Measurements from ENCODE around the gene MRPL20. TPM values are rescaled to one million over a fixed set of nuclear protein-coding genes. Genes with fewer than 3 reads are reported as not detected.

The MRPL20 gene
- total RNA-seq, 1 donor from 2014 or later, result 98.6 TPM

GRCh38 chr1:1361233-1361981 is 45.7 kb downstream of the MRPL20 start:
- peaks cover 8% of the 10 kb centered on the region for H3K27me3 Mint-ChIP-seq (ENCODE audit: unreplicated experiment)
- H3K4me3 Mint-ChIP-seq (ENCODE audit: unreplicated experiment), result peak overlapping the region; percentile 4
- no peak overlapping the region for H3K27ac Mint-ChIP-seq (ENCODE audit: unreplicated experiment)
- TF ChIP-seq CTCF (IDR thresholded peaks at IDR 0.05; ENCODE audit: partially characterized antibody, unreplicated experiment), result no peak
- no peaks in the 10 kb centered on the region for H3K36me3 Mint-ChIP-seq (ENCODE audit: unreplicated experiment)
- H3K9me3 Mint-ChIP-seq (ENCODE audit: unreplicated experiment), result peaks cover 2% of the 10 kb centered on the region
- DNase-seq, result no peak
- H3K4me1 Mint-ChIP-seq (ENCODE audit: low read depth, unreplicated experiment), result peaks cover 11% of the 10 kb centered on the region

GRCh38 chr1:1360506-1361169 is 46.5 kb downstream of the MRPL20 start:
- peaks cover 11% of the 10 kb centered on the region for H3K4me1 Mint-ChIP-seq (ENCODE audit: low read depth, unreplicated experiment)
- peak; percentile 22 for DNase-seq
- peak overlapping the region; percentile 4 for H3K4me3 Mint-ChIP-seq (ENCODE audit: unreplicated experiment)
- H3K36me3 Mint-ChIP-seq (ENCODE audit: unreplicated experiment), result no peaks in the 10 kb centered on the region
- TF ChIP-seq CTCF (IDR thresholded peaks at IDR 0.05; ENCODE audit: partially characterized antibody, unreplicated experiment), result no peak
- peaks cover 2% of the 10 kb centered on the region for H3K9me3 Mint-ChIP-seq (ENCODE audit: unreplicated experiment)
- H3K27me3 Mint-ChIP-seq (ENCODE audit: unreplicated experiment), result peaks cover 8% of the 10 kb centered on the region
- no peak overlapping the region for H3K27ac Mint-ChIP-seq (ENCODE audit: unreplicated experiment)

GRCh38 chr1:1359664-1360468 is 47.2 kb downstream of the MRPL20 start:
- DNase-seq, result peak; percentile 29
- peaks cover 11% of the 10 kb centered on the region for H3K4me1 Mint-ChIP-seq (ENCODE audit: low read depth, unreplicated experiment)
- no peak overlapping the region for H3K27ac Mint-ChIP-seq (ENCODE audit: unreplicated experiment)
- TF ChIP-seq CTCF (IDR thresholded peaks at IDR 0.05; ENCODE audit: partially characterized antibody, unreplicated experiment), result no peak
- H3K27me3 Mint-ChIP-seq (ENCODE audit: unreplicated experiment), result peaks cover 8% of the 10 kb centered on the region
- H3K36me3 Mint-ChIP-seq (ENCODE audit: unreplicated experiment), result no peaks in the 10 kb centered on the region
- H3K4me3 Mint-ChIP-seq (ENCODE audit: unreplicated experiment), result no peak overlapping the region
- H3K9me3 Mint-ChIP-seq (ENCODE audit: unreplicated experiment), result peaks cover 2% of the 10 kb centered on the region

GRCh38 chr1:1359308-1359663 is 47.8 kb downstream of the MRPL20 start:
- H3K4me3 Mint-ChIP-seq (ENCODE audit: unreplicated experiment), result peak overlapping the region; percentile 25

More at GRCh38 chr1:1359308-1359663, 47.8 kb downstream of the MRPL20 start:
- Mint-ChIP-seq H3K4me1 (ENCODE audit: low read depth, unreplicated experiment) (peaks cover 11% of the 10 kb centered on the region), H3K27ac (ENCODE audit: unreplicated experiment) (no peak overlapping the region), H3K9me3 (ENCODE audit: unreplicated experiment) (peaks cover 2% of the 10 kb centered on the region), H3K27me3 (ENCODE audit: unreplicated experiment) (peaks cover 8% of the 10 kb centered on the region), H3K36me3 (ENCODE audit: unreplicated experiment) (no peaks in the 10 kb centered on the region)
- TF ChIP-seq CTCF (IDR thresholded peaks at IDR 0.05; ENCODE audit: partially characterized antibody, unreplicated experiment), result no peak
- DNase-seq, result no peak
